ENCODE results near the gene GIPC3.

The GIPC3 gene

DNA sequence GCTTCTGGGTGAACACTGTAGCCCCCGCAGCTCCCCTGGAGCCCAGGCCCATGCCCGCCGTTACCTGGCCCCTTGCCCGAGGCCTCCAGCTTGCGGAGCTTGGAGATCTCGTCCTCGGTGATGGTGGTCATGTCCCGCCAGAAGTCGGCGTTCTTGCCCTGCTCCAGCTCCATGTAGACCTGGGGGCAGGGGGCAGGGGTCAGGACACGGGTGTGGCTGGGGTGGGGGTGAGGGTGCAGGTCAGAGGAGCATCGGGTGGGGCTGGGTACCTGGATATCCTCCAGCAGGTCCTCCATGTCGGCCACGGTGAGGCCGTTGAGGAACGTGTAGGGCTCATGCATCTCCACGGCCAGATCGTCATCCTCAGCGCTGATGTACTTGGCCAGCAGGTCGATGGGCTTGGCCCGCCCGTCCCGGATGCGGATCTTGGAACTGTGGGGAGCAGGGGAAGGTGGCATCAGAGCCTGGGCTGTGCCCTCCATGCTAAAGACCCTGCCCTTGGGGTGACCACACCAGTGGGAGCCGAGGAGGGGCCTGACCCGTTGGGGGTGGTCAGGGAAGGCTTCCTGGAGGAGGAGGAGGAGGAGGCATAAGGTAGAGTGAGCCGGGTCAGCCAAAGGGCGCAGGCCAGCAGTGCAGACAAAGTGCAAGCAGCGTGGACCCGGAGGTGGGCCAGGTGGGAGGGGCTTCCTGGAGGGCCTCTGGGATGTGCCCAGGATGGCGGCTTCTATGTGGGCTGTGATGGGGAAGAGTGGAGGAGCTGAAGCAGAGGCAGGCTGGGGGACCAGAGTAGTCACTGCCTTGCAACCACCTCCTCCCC, 33.7 kb downstream of the GIPC3 start:
- Histone ChIP-seq H3K36me3 (peaks cover 77% of the 10 kb centered on the region), H3K27me3 (no peaks in the 10 kb centered on the region), H3K27ac (no peak overlapping the region), H3K4me1 (ENCODE audit: control insufficient read depth in 1 of 2, insufficient read depth in 1 of 2, low read depth in 1 of 2, low read length in 1 of 2) (no peaks in the 10 kb centered on the region), H3K9me3 (no peaks in the 10 kb centered on the region), H3K4me3 (ENCODE audit: low read depth in 1 of 2, low read length in 1 of 2) (no peak overlapping the region)
- TF ChIP-seq, protein P1, sequence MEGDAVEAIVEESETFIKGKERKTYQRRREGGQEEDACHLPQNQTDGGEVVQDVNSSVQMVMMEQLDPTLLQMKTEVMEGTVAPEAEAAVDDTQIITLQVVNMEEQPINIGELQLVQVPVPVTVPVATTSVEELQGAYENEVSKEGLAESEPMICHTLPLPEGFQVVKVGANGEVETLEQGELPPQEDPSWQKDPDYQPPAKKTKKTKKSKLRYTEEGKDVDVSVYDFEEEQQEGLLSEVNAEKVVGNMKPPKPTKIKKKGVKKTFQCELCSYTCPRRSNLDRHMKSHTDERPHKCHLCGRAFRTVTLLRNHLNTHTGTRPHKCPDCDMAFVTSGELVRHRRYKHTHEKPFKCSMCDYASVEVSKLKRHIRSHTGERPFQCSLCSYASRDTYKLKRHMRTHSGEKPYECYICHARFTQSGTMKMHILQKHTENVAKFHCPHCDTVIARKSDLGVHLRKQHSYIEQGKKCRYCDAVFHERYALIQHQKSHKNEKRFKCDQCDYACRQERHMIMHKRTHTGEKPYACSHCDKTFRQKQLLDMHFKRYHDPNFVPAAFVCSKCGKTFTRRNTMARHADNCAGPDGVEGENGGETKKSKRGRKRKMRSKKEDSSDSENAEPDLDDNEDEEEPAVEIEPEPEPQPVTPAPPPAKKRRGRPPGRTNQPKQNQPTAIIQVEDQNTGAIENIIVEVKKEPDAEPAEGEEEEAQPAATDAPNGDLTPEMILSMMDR (IDR thresholded peaks at IDR 0.05), result no peak

DNA sequence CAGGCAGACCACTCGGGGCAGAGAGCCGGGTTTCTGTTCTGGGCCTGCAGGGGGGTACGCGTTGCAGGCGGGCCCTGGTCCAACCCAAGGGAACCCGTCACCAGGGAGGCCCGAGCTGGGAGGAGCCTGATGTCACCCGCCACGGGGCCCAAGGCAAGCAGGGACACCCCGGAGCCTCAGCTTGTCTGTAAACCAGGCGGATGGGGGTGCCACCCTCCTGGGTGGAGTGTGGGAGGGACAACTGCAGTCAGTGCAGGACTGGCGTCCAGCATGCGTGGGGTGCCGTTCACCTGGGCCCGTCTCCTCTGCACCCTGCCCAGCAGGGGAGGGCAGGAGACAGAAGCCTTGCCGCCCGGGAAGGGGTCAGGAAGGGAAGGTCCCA, 34.3 kb downstream of the GIPC3 start:
- H3K36me3 ChIP-seq, result peaks cover 71% of the 10 kb centered on the region
- no peaks in the 10 kb centered on the region for H3K4me1 ChIP-seq (ENCODE audit: control insufficient read depth in 1 of 2, insufficient read depth in 1 of 2, low read depth in 1 of 2, low read length in 1 of 2)
- H3K4me3 ChIP-seq (ENCODE audit: low read depth in 1 of 2, low read length in 1 of 2), result no peak overlapping the region
- H3K27me3 ChIP-seq, result no peaks in the 10 kb centered on the region
- H3K9me3 ChIP-seq, result no peaks in the 10 kb centered on the region
- TF ChIP-seq, protein P1 (IDR thresholded peaks at IDR 0.05), result no peak
- H3K27ac ChIP-seq, result no peak overlapping the region

DNA sequence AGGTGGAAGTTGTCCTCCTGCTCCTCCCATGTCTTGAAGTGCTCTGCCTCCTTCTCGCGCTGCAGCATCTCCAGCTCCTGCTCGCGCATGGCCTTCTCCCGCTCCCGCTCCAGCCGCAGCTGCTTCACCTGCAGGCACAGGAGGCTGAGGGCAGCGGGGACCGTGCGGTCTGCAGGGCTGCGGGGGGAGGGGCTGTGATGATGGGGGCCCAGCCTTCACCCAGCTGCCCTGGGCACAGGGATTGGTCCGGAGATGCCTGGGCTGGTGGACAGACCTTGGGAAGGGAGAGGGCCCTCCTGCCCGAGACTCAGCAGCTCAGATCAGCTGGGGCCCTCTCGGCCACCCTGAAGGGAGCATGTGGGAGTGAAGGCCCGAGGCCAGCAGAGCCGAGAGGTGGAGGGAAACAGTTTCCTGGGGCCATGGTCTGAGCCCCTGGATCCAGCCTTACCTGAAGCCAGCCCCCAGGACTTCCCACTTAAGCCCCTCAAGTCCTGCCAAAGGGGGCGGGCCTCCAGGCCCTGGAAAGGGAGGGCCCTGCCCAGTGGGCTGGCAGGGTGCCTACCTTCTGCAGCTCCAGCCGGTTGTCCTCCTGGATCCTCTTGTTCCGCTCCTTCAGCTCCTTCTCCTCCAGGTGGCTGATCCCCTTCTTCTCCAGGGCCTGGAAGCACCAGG, 35.0 kb downstream of the GIPC3 start:
- Histone ChIP-seq H3K4me1 (ENCODE audit: control insufficient read depth in 1 of 2, insufficient read depth in 1 of 2, low read depth in 1 of 2, low read length in 1 of 2) (peaks cover 1 to 3% of the 10 kb centered on the region in 2 experiments), H3K4me3 (ENCODE audit: low read depth in 1 of 2, low read length in 1 of 2) (no peak overlapping the region), H3K27me3 (no peaks in the 10 kb centered on the region), H3K9me3 (no peaks in the 10 kb centered on the region), H3K27ac (no peak overlapping the region), H3K36me3 (peaks cover 66% of the 10 kb centered on the region)
- TF ChIP-seq, protein P1 (IDR thresholded peaks at IDR 0.05), result no peak

DNA sequence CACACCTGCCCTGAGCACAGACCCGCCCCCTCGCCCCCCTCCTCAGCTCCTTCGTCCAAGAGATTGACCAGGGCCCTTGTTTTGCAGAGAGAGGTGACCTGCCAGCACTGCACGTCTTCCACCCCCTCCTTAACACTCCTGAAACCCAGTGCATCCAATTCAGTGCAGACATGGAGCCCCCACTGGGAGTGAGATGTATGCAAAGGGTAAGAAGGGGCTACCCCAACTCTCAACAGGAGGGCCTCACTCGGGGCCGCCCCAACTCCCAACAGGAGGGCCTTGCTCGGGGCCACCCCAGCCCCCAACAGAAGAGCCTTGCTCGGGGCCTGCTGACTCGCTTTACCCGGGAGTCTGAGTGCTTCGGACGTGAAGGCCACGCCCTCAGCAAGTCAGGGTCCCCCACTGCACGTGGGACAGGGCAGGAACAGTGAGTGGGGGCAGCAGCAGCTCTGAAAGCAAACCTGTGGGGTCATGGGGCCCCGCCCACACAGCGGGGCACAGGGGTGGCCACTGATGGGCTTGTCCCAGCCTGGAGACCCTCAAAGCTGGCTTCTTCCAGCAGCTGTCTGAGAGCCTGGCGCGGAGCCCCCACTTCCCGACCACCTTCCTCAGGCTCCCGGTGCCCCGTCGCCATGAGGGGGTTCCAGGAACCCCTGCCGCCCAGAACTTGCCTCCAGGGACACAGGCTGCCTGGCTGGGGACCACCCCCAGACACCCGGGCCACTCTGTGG, 35.7 kb downstream of the GIPC3 start:
- H3K4me1 ChIP-seq (ENCODE audit: control insufficient read depth in 1 of 2, insufficient read depth in 1 of 2, low read depth in 1 of 2, low read length in 1 of 2), result peaks cover 8 to 10% of the 10 kb centered on the region in 2 experiments
- no peaks in the 10 kb centered on the region for H3K9me3 ChIP-seq
- peaks cover 59% of the 10 kb centered on the region for H3K36me3 ChIP-seq
- no peak overlapping the region for H3K4me3 ChIP-seq (ENCODE audit: low read depth in 1 of 2, low read length in 1 of 2)
- TF ChIP-seq, protein P1 (IDR thresholded peaks at IDR 0.05), result no peak
- no peak overlapping the region for H3K27ac ChIP-seq
- H3K27me3 ChIP-seq, result no peaks in the 10 kb centered on the region

DNA sequence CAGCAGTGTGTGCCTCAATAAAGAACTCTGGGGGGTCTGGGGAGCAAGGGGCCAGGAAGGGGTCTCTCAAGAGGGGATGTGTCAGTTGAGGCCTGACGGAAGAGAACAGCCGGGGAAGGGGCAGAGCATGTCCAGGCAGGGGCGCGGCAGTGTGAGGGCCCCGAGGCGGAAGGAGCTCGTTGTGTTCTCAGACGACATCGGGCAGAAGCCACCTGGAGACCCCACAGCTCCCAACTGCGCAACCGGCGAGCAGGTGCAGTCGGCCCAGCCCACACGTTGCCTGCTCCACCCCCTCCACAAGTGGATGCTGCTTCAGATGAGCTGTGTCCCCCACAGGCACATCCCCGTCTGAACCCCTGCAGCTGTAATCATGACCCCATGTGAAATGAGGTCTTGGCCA, 36.4 kb downstream of the GIPC3 start:
- no peaks in the 10 kb centered on the region for H3K27me3 ChIP-seq
- no peak overlapping the region for H3K27ac ChIP-seq
- peaks cover 53% of the 10 kb centered on the region for H3K36me3 ChIP-seq
- no peak overlapping the region for H3K4me3 ChIP-seq (ENCODE audit: low read depth in 1 of 2, low read length in 1 of 2)
- H3K4me1 ChIP-seq (ENCODE audit: control insufficient read depth in 1 of 2, insufficient read depth in 1 of 2, low read depth in 1 of 2, low read length in 1 of 2), result peaks cover 11 to 17% of the 10 kb centered on the region in 2 experiments
- H3K9me3 ChIP-seq, result no peaks in the 10 kb centered on the region
- TF ChIP-seq, protein P1 (IDR thresholded peaks at IDR 0.05), result no peak
